IMR-90 (cell line): ENCODE data around the gene SOX30. TPM values are rescaled to one million over a fixed set of nuclear protein-coding genes. Genes with fewer than 3 reads are reported as not detected.
A peak's percentile ranks its signal among the peaks of the same experiment; 100 is the strongest.

ENCODE experiments used
- ATAC-seq: fragments of 200-7000 bp; cut with Tn5 transposase; 2 replicates; pipeline ENCODE4 v1.9.1; 2020; ENCODE audit warnings: low read depth, mild to moderate bottlenecking, moderate library complexity
- BruUV-seq: library from RNA; stranded (reverse); fragments of 400-500 nt; replicated peaks from 2 replicates; lab custom pipeline; 2021; lab: Mats Ljungman, UMichigan
- CTCF ChIA-PET: fragments of 300-600 bp; formaldehyde crosslinking; extraction: SDS; loops from one replicate; lab custom pipeline; 2021; ENCODE audit warnings: antibody characterized with exemption; lab: Yijun Ruan, JAX
- POLR2A ChIA-PET: fragments of 300-600 bp; sonication (Branson Sonifier 250); formaldehyde crosslinking; loops from one replicate; lab custom pipeline; 2022; ENCODE audit warnings: antibody characterized with exemption; ENCODE audit not compliant: unreplicated experiment; lab: Charles Lee
- DNase-seq: peaks from one replicate; pipeline ENCODE4 v3.0.0; 2013
- H2AFZ ChIP-seq: replicated peaks from 2 replicates; pipeline ENCODE3; 2013; ENCODE audit warnings: low read length, mild to moderate bottlenecking; ENCODE audit not compliant: poor library complexity
- H2AK5ac ChIP-seq: 2 replicates; pipeline ENCODE4 v1.6.1; 2013; ENCODE audit warnings: low read depth, low read length, inconsistent platforms
- H2AK9ac ChIP-seq: replicated peaks from 2 replicates; pipeline ENCODE3; 2013; ENCODE audit warnings: mild to moderate bottlenecking, low read depth, low read length, moderate library complexity; ENCODE audit not compliant: poor library complexity
- H2BK120ac ChIP-seq: 2 replicates; pipeline ENCODE4 v1.6.1; 2013; ENCODE audit warnings: low read depth, low read length, inconsistent platforms
- H2BK15ac ChIP-seq: 3 replicates; pipeline ENCODE4 v1.6.1; 2013; ENCODE audit warnings: low read depth, low read length, inconsistent platforms
- H2BK20ac ChIP-seq: 2 replicates; pipeline ENCODE4 v1.6.1; 2013; ENCODE audit warnings: low read depth, mild to moderate bottlenecking, inconsistent platforms, low read length, moderate library complexity
- H2BK5ac ChIP-seq: 2 replicates; pipeline ENCODE4 v1.6.1; 2013; ENCODE audit warnings: mild to moderate bottlenecking, low read depth, low read length, inconsistent platforms; ENCODE audit not compliant: poor library complexity, severe bottlenecking
- H3K14ac ChIP-seq: replicated peaks from 2 replicates; pipeline ENCODE4 v1.6.1; 2013; ENCODE audit warnings: low read depth, low read length, inconsistent platforms
- H3K18ac ChIP-seq: 2 replicates; pipeline ENCODE4 v1.6.1; 2013; ENCODE audit warnings: low read depth, low read length, control low read depth
- H3K23ac ChIP-seq: 2 replicates; pipeline ENCODE4 v1.6.1; 2013; ENCODE audit warnings: low read depth, low read length, inconsistent platforms
- H3K27ac ChIP-seq: 2 replicates; pipeline ENCODE4 v1.5.1; 2013; ENCODE audit warnings: mild to moderate bottlenecking, control low read depth, low read length; ENCODE audit not compliant: insufficient read depth
- H3K27me3 ChIP-seq: 2 replicates; pipeline ENCODE4 v1.6.1; 2013; ENCODE audit warnings: low read length; ENCODE audit not compliant: control insufficient read depth, insufficient read depth
- H3K36me3 ChIP-seq: 2 replicates; pipeline ENCODE4 v1.6.1; 2013; ENCODE audit warnings: low read length, mixed read lengths; ENCODE audit not compliant: control insufficient read depth, insufficient read depth
- H3K4ac ChIP-seq: 2 replicates; pipeline ENCODE4 v1.6.1; 2013; ENCODE audit warnings: low read depth, low read length, inconsistent platforms
- H3K4me1 ChIP-seq: 2 replicates; pipeline ENCODE4 v1.6.1; 2013; ENCODE audit warnings: low read length, mixed read lengths; ENCODE audit not compliant: control insufficient read depth, insufficient read depth
- H3K4me2 ChIP-seq: 2 replicates; pipeline ENCODE4 v1.6.1; 2013; ENCODE audit warnings: low read depth, mild to moderate bottlenecking, control low read depth, low read length, moderate library complexity
- H3K4me3 ChIP-seq: 2 replicates; pipeline ENCODE4 v1.5.1; 2013; ENCODE audit warnings: low read depth, mild to moderate bottlenecking, control low read depth, low read length, moderate library complexity; ENCODE audit not compliant: insufficient read depth
- H3K56ac ChIP-seq: 2 replicates; pipeline ENCODE4 v1.6.1; 2013; ENCODE audit warnings: low read length, inconsistent platforms; ENCODE audit not compliant: insufficient read depth; ENCODE audit errors: extremely low read depth
- H3K79me1 ChIP-seq, 2 experiments: 2 replicates each; pipeline ENCODE4 v1.6.1; 2013; ENCODE audit warnings: low read length in 2 of 2, inconsistent platforms in 1 of 2, low read depth in 1 of 2
- H3K9ac ChIP-seq: 2 replicates; pipeline ENCODE4 v1.6.1; 2013; ENCODE audit warnings: low read depth, low read length, control low read depth
- H3K9me1 ChIP-seq: 2 replicates; pipeline ENCODE4 v1.6.1; 2013; ENCODE audit warnings: low read length, inconsistent platforms; ENCODE audit not compliant: insufficient read depth
- H3K9me3 ChIP-seq: 2 replicates; pipeline ENCODE4 v1.6.1; 2013; ENCODE audit warnings: low read length; ENCODE audit not compliant: control insufficient read depth, insufficient read depth
- H4K20me1 ChIP-seq: 2 replicates; pipeline ENCODE4 v1.6.1; 2013; ENCODE audit warnings: low read length, inconsistent platforms; ENCODE audit not compliant: insufficient read depth
- H4K5ac ChIP-seq: 2 replicates; pipeline ENCODE4 v1.6.1; 2013; ENCODE audit warnings: mild to moderate bottlenecking, low read depth, low read length, control low read depth
- H4K8ac ChIP-seq, 2 experiments: 2 replicates each; pipeline ENCODE4 v1.6.1; 2013; ENCODE audit warnings: low read depth in 2 of 2, low read length in 2 of 2, control low read depth in 1 of 2, inconsistent platforms in 1 of 2
- H4K91ac ChIP-seq: 2 replicates; pipeline ENCODE4 v1.6.1; 2013; ENCODE audit warnings: low read depth, low read length, inconsistent platforms; ENCODE audit not compliant: insufficient read depth
- BHLHE40 ChIP-seq: fragments of 150-350 bp; IDR thresholded peaks from 2 replicates; pipeline ENCODE4 v1.6.1; 2016; ENCODE audit warnings: mild to moderate bottlenecking, low read depth, low read length
- CEBPB ChIP-seq: IDR thresholded peaks from 2 replicates; pipeline ENCODE4 v1.6.1; 2012; ENCODE audit warnings: low read depth, low read length, improper control_type of control experiment
- CHD1 ChIP-seq: IDR thresholded peaks from 2 replicates; pipeline ENCODE4 v1.6.1; 2012; ENCODE audit warnings: low read depth, low read length, improper control_type of control experiment
- MAFK ChIP-seq: IDR thresholded peaks from 2 replicates; pipeline ENCODE4 v1.6.1; 2012; ENCODE audit warnings: low read depth, low read length, improper control_type of control experiment
- MAZ ChIP-seq: IDR thresholded peaks from 2 replicates; pipeline ENCODE4 v1.6.1; 2012; ENCODE audit warnings: low read depth, mild to moderate bottlenecking, low read length, improper control_type of control experiment, moderate library complexity, borderline replicate concordance
- MXI1 ChIP-seq: IDR thresholded peaks from 2 replicates; pipeline ENCODE4 v1.6.1; 2012; ENCODE audit warnings: low read depth, mild to moderate bottlenecking, low read length, moderate library complexity, borderline replicate concordance
- NFE2L2 ChIP-seq: fragments of 150-350 bp; IDR thresholded peaks from 2 replicates; pipeline ENCODE4 v1.6.1; 2016; ENCODE audit warnings: low read depth, mild to moderate bottlenecking, low read length
- POLR2A ChIP-seq: IDR thresholded peaks from 2 replicates; pipeline ENCODE4 v1.6.1; 2012; ENCODE audit warnings: mild to moderate bottlenecking, low read depth, low read length
- RAD21 ChIP-seq: IDR thresholded peaks from 2 replicates; pipeline ENCODE4 v1.6.1; 2012; ENCODE audit warnings: low read length, improper control_type of control experiment
- RFX5 ChIP-seq: IDR thresholded peaks from 2 replicates; pipeline ENCODE4 v1.8.0; 2012; ENCODE audit warnings: low read depth, mild to moderate bottlenecking, low read length, moderate library complexity
- SMC3 ChIP-seq: fragments of 150-350 bp; IDR thresholded peaks from 2 replicates; pipeline ENCODE4 v1.6.1; 2016; ENCODE audit warnings: low read depth, mild to moderate bottlenecking, antibody characterized with exemption, low read length, moderate library complexity
- WGBS, 2 experiments: methylation state at CpG; one replicate each; pipeline versions ENCODE4 v1.1.5 to v1.1.7; 2013; ENCODE audit warnings: missing lambda C conversion rate in 2 of 2; ENCODE audit not compliant: insufficient read length in 1 of 2; ENCODE audit errors: extremely low coverage in 2 of 2; 5-methylcytosine and 5-hydroxymethylcytosine counted together
- dilution Hi-C: fragments of 300-500 bp; cut with HindIII; formaldehyde crosslinking; loops from one replicate; pipeline ENCODE4 v1.14.3; 2018; ENCODE audit warnings: low sequenced_read_pairs; ENCODE audit not compliant: unreplicated experiment
- in situ Hi-C: fragments of 300-500 bp; cut with MboI; formaldehyde crosslinking; loops from 3 replicates; pipeline ENCODE4 v1.14.3; 2019; ENCODE audit warnings: low sequenced_read_pairs, inconsistent platforms, mixed read lengths
- intact Hi-C: fragments of 100-400 bp; cut with micrococcal nuclease; formaldehyde crosslinking; loops from 2 replicates; pipeline ENCODE4 v1.10.0; 2022
- polyA plus RNA-seq, 3 experiments: library from polyadenylated mRNA; depleted of rRNA; stranded (reverse); fragments of >200 nt; gene quantifications; 2 replicates each; pipeline ENCODE4 v1.2.3, GENCODE V29; 2012; ENCODE audit warnings: low replicate concordance in 1 of 3
- total RNA-seq: library from RNA; depleted of rRNA; stranded (reverse); fragments of >200 nt; gene quantifications from 2 replicates; pipeline ENCODE4 v1.2.3, GENCODE V29; 2012
- TF ChIP-seq, protein P1 (sequence below): conservative IDR thresholded peaks from 2 replicates; pipeline ENCODE4 v1.5.1; 2012; ENCODE audit warnings: mild to moderate bottlenecking, low read depth, low read length, improper control_type of control experiment
- TF ChIP-seq, protein P2 (sequence below): fragments of 150-350 bp; IDR thresholded peaks from 2 replicates; pipeline ENCODE4 v1.6.1; 2016; ENCODE audit warnings: low read depth, mild to moderate bottlenecking, low read length, moderate library complexity, borderline replicate concordance
- TF ChIP-seq, protein P3 (sequence below): fragments of 150-350 bp; IDR thresholded peaks from 2 replicates; pipeline ENCODE4 v1.6.1; 2017; ENCODE audit warnings: mild to moderate bottlenecking, antibody characterized with exemption, low read length, low read depth

The SOX30 gene
- total and polyA plus RNA-seq, 2 of the 4 experiments (the other 2 are of a cell fraction), result not detected

DNA sequence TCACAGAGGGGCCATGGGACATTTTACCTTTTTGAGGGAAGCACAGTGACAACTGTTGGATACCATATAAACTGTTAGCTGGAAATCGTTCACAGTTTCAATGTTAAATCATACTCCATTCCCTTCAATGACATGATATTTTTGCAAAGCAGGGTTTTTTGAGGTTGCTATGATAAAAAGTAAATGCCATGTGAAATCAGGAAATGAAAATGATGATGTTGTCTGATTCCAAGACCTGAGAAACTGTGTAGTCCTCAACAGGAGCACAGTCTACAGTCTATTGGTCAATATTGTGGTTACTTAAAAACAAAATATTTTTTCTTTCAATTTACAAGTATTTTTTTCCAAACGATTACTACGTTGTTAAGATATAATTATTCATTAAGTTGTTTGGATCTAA, 52.7 kb downstream of the SOX30 start:
- no peak overlapping the region for H2BK15ac ChIP-seq
- no peak overlapping the region for H2AFZ ChIP-seq
- H4K20me1 ChIP-seq, result no peaks in the 10 kb centered on the region
- DNase-seq (no peak), ATAC-seq (no peak)
- in situ Hi-C loops (no loop called here), intact Hi-C loops (no loop called here), dilution Hi-C loops (no loop called here)
- no peak overlapping the region for H3K4me2 ChIP-seq
- H3K9me3 ChIP-seq, result no peaks in the 10 kb centered on the region
- H2AK5ac ChIP-seq, result no peak overlapping the region
- ChIA-PET CTCF (no interaction called here), POLR2A (no interaction called here)
- H3K9me1 ChIP-seq, result peaks cover 13% of the 10 kb centered on the region; the same call in 1 of the 2 replicates
- H3K18ac ChIP-seq, result no peak overlapping the region
- no TSS peak for BruUV-seq
- WGBS, 2 experiments, result no CpG with 5 or more reads among the region's 3 CpGs
- H3K9ac ChIP-seq, result no peak overlapping the region
- no peaks in the 10 kb centered on the region for H3K27me3 ChIP-seq
- H3K4ac ChIP-seq, result no peak overlapping the region
- H3K56ac ChIP-seq, result no peak overlapping the region
- H3K4me3 ChIP-seq, result no peak overlapping the region
- H3K79me1 ChIP-seq, result no peaks in the 10 kb centered on the region
- TF ChIP-seq RFX5 (no peak), SMC3 (no peak), RAD21 (no peak), CEBPB (no peak), MXI1 (no peak), CHD1 (no peak), MAFK (no peak), MAZ (no peak), BHLHE40 (no peak), POLR2A (no peak), NFE2L2 (no peak)
- TF ChIP-seq, protein P1, sequence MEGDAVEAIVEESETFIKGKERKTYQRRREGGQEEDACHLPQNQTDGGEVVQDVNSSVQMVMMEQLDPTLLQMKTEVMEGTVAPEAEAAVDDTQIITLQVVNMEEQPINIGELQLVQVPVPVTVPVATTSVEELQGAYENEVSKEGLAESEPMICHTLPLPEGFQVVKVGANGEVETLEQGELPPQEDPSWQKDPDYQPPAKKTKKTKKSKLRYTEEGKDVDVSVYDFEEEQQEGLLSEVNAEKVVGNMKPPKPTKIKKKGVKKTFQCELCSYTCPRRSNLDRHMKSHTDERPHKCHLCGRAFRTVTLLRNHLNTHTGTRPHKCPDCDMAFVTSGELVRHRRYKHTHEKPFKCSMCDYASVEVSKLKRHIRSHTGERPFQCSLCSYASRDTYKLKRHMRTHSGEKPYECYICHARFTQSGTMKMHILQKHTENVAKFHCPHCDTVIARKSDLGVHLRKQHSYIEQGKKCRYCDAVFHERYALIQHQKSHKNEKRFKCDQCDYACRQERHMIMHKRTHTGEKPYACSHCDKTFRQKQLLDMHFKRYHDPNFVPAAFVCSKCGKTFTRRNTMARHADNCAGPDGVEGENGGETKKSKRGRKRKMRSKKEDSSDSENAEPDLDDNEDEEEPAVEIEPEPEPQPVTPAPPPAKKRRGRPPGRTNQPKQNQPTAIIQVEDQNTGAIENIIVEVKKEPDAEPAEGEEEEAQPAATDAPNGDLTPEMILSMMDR, result no peak
- TF ChIP-seq, protein P2, sequence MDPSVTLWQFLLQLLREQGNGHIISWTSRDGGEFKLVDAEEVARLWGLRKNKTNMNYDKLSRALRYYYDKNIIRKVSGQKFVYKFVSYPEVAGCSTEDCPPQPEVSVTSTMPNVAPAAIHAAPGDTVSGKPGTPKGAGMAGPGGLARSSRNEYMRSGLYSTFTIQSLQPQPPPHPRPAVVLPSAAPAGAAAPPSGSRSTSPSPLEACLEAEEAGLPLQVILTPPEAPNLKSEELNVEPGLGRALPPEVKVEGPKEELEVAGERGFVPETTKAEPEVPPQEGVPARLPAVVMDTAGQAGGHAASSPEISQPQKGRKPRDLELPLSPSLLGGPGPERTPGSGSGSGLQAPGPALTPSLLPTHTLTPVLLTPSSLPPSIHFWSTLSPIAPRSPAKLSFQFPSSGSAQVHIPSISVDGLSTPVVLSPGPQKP, result no peak
- TF ChIP-seq, protein P3, sequence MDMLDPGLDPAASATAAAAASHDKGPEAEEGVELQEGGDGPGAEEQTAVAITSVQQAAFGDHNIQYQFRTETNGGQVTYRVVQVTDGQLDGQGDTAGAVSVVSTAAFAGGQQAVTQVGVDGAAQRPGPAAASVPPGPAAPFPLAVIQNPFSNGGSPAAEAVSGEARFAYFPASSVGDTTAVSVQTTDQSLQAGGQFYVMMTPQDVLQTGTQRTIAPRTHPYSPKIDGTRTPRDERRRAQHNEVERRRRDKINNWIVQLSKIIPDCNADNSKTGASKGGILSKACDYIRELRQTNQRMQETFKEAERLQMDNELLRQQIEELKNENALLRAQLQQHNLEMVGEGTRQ, result no peak
- no peak overlapping the region for H2AK9ac ChIP-seq
- H2BK5ac ChIP-seq, result no peak overlapping the region
- no peaks in the 10 kb centered on the region for H3K36me3 ChIP-seq
- no peak overlapping the region for H4K5ac ChIP-seq
- H4K91ac ChIP-seq, result no peak overlapping the region
- H4K8ac ChIP-seq, result no peak overlapping the region
- H3K14ac ChIP-seq, result no peak overlapping the region
- H2BK120ac ChIP-seq, result 0 out of 2 replicates have a peak overlapping the region, but pooled peaks have one; percentile 52
- H3K4me1 ChIP-seq, result peaks cover 7% of the 10 kb centered on the region
- no peak overlapping the region for H3K27ac ChIP-seq
- no peak overlapping the region for H3K23ac ChIP-seq
- H2BK20ac ChIP-seq, result no peak overlapping the region
